H1 (cell line): ENCODE results near the gene OR10A4.

Experiments used
- ATF2 ChIP-seq: IDR thresholded peaks from 2 replicates; pipeline ENCODE4 v1.6.1; 2012; ENCODE audit warnings: low read length, inconsistent platforms
- BCL11A ChIP-seq, 2 experiments: IDR thresholded peaks; one replicate each; pipeline ENCODE4 v1.6.1; 2011; ENCODE audit warnings: low read depth in 2 of 2, low read length in 2 of 2, mild to moderate bottlenecking in 2 of 2
- CTCF ChIP-seq, 3 experiments: IDR thresholded peaks; 1 replicate in 2 of 3; 2 replicates in 1 of 3; pipeline versions ENCODE4 v1.5.1 to v1.6.1; 2011; ENCODE audit warnings: low read length in 3 of 3, mild to moderate bottlenecking in 3 of 3, inconsistent platforms in 2 of 3, low read depth in 1 of 3, moderate library complexity in 1 of 3; ENCODE audit not compliant: insufficient read depth in 1 of 3; ENCODE audit errors: control extremely low read depth in 1 of 3
- EP300 ChIP-seq, 2 experiments: IDR thresholded peaks; 1 replicate in 1 of 2; 2 replicates in 1 of 2; pipeline ENCODE4 v1.6.1; 2011 to 2012; ENCODE audit warnings: low read depth in 2 of 2, low read length in 2 of 2, mild to moderate bottlenecking in 2 of 2, borderline replicate concordance in 1 of 2, inconsistent platforms in 1 of 2, moderate library complexity in 1 of 2
- EZH2 ChIP-seq: fragments of 200-600 bp; sonication (generic); IDR thresholded peaks from 2 replicates; pipeline ENCODE4 v1.7.1; 2012; ENCODE audit warnings: low read depth, mild to moderate bottlenecking, moderate library complexity, low read length, inconsistent platforms; ENCODE audit not compliant: severe bottlenecking
- KDM5A ChIP-seq: fragments of 200-600 bp; IDR thresholded peaks from 2 replicates; pipeline ENCODE4 v1.7.1; 2012; ENCODE audit warnings: mild to moderate bottlenecking, low read length, inconsistent platforms, mixed read lengths
- MAX ChIP-seq: IDR thresholded peaks from 2 replicates; pipeline ENCODE4 v1.6.1; 2012; ENCODE audit warnings: inconsistent platforms
- POLR2A ChIP-seq, 2 experiments: IDR thresholded peaks; 1 replicate in 1 of 2; 2 replicates in 1 of 2; pipeline ENCODE4 v1.6.1; 2011; ENCODE audit warnings: low read depth in 2 of 2, low read length in 2 of 2, mild to moderate bottlenecking in 2 of 2; ENCODE audit errors: control extremely low read depth in 1 of 2
- POLR2AphosphoS5 ChIP-seq: IDR thresholded peaks from 2 replicates; pipeline ENCODE4 v1.6.1; 2011; ENCODE audit warnings: low read depth, low read length
- RBBP5 ChIP-seq: IDR thresholded peaks from 2 replicates; pipeline ENCODE4 v1.7.1; 2012; ENCODE audit warnings: low read depth, mild to moderate bottlenecking, inconsistent platforms, low read length, moderate library complexity, borderline replicate concordance
- RFX5 ChIP-seq: IDR thresholded peaks from 2 replicates; pipeline ENCODE4 v1.6.1; 2011; ENCODE audit warnings: low read depth, low read length, improper control_type of control experiment, borderline replicate concordance
- SP1 ChIP-seq: IDR thresholded peaks from 2 replicates; pipeline ENCODE4 v1.6.1; 2011; ENCODE audit warnings: low read depth, low read length
- YY1 ChIP-seq: IDR thresholded peaks from 2 replicates; pipeline ENCODE4 v1.6.1; 2011; ENCODE audit warnings: low read depth, mild to moderate bottlenecking, low read length

- no peak for TF ChIP-seq CTCF (IDR thresholded peaks at IDR 0.05; ENCODE audit: control extremely low read depth in 1 of 3, insufficient read depth in 1 of 3, low read depth in 1 of 3, low read length in 3 of 3)
- no peak for TF ChIP-seq SP1
- TF ChIP-seq EZH2, result no peak
- TF ChIP-seq KDM5A, result no peak
- TF ChIP-seq EP300 (IDR thresholded peaks at IDR 0.05; ENCODE audit: borderline replicate concordance in 1 of 2, low read depth in 2 of 2, low read length in 2 of 2), result no peak
- no peak for TF ChIP-seq POLR2A (IDR thresholded peaks at IDR 0.05; ENCODE audit: control extremely low read depth in 1 of 2, low read depth in 2 of 2, low read length in 2 of 2)
- TF ChIP-seq MAX, result no peak
- no peak for TF ChIP-seq BCL11A (IDR thresholded peaks at IDR 0.05; ENCODE audit: low read depth in 2 of 2, low read length in 2 of 2)
- no peak for TF ChIP-seq ATF2
- no peak for TF ChIP-seq YY1
- no peak for TF ChIP-seq POLR2AphosphoS5
- no peak for TF ChIP-seq RBBP5
- no peak for TF ChIP-seq RFX5
Measured at GRCh38 chr11:6856871-6857270, 19.6 kb upstream of the OR10A4 start.
